ENCODE results near the gene PAK5. TPM values are rescaled to one million over a fixed set of nuclear protein-coding genes. Genes with fewer than 3 reads are reported as not detected.

The PAK5 gene
- total RNA-seq, 2 experiments from 2014 or later, result not detected

DNA sequence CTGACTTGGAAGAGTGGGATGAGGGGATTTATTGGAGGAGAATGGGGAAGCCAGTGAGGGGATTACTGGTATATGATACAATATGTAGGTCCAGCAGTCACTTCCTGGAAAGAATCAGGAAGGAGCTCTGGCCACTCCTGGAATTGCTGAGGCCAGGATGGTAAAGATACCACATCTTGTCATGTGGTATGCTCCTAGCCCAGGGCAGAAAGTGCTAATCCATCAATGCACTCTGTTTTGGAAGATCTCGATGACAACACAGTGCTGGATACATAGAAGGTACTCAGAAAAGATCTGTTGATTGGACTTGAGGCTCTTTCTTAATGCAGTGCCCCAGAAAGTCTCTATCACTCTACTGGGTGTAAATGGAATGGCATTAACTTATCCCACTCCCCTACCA lies 271.9 kb downstream of the PAK5 start:
- DNase-seq (no peak), ATAC-seq (ENCODE audit: low read depth) (no peak)
- no peaks in the 10 kb centered on the region for H3K27me3 Mint-ChIP-seq
- H3K4me3 Mint-ChIP-seq, result no peak overlapping the region
- no peaks in the 10 kb centered on the region for H3K4me1 Mint-ChIP-seq
- POLR2A ChIA-PET, result no interaction called here
- no peaks in the 10 kb centered on the region for H3K9me3 Mint-ChIP-seq
- no peak overlapping the region for H3K27ac Mint-ChIP-seq
- no peaks in the 10 kb centered on the region for H3K36me3 Mint-ChIP-seq

DNA sequence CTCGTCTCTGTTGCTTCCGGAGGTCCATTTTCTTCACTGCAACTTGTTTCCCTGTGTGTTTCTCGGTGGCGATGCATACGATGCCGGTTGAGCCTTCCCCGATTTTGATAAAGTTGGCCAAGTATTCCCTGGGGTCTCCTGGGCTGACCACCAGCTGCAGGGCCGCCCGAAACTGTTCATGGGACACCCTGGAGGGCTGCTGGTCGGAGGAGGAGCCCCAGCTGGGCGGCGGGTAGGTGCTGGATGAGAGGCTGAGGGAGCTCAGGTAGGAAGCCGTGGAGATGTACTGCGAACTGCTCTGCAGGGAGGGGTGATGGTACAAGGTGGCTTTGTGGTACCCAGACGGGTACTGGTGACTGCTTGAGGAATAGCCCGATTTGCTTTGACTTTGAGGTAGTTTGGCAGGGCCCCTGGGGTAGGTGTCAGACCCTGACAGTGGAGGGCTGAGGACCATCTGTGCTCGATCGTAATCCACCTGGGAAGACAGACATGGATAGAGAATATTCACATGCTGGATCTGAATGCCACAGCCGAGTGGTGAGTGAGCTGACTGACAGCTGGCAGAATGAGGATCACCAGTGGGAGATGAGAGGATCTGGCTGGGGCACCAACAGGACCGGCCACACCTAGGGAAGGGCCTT lies 272.8 kb downstream of the PAK5 start:
- no peaks in the 10 kb centered on the region for H3K27me3 Mint-ChIP-seq
- ATAC-seq (ENCODE audit: low read depth) (no peak), DNase-seq (no peak)
- no peaks in the 10 kb centered on the region for H3K36me3 Mint-ChIP-seq
- H3K4me1 Mint-ChIP-seq, result no peaks in the 10 kb centered on the region
- POLR2A ChIA-PET, result no interaction called here
- no peaks in the 10 kb centered on the region for H3K9me3 Mint-ChIP-seq
- no peak overlapping the region for H3K4me3 Mint-ChIP-seq
- H3K27ac Mint-ChIP-seq, result no peak overlapping the region

GRCh38 chr20:9557411-9557810 lies 281.5 kb downstream of the PAK5 start:
- DNase-seq, result no peak
- H3K27me3 Mint-ChIP-seq, result no peaks in the 10 kb centered on the region
- ATAC-seq (ENCODE audit: low read depth), result no peak
- no peaks in the 10 kb centered on the region for H3K9me3 Mint-ChIP-seq
- no peak overlapping the region for H3K27ac Mint-ChIP-seq
- no peaks in the 10 kb centered on the region for H3K4me1 Mint-ChIP-seq
- no peak overlapping the region for H3K4me3 Mint-ChIP-seq
- no peaks in the 10 kb centered on the region for H3K36me3 Mint-ChIP-seq
- POLR2A ChIA-PET, result no interaction called here

GRCh38 chr20:9555781-9556180 lies 283.1 kb downstream of the PAK5 start:
- Mint-ChIP-seq H3K27ac (no peak overlapping the region), H3K4me1 (no peaks in the 10 kb centered on the region), H3K27me3 (no peaks in the 10 kb centered on the region), H3K4me3 (no peak overlapping the region), H3K9me3 (no peaks in the 10 kb centered on the region), H3K36me3 (no peaks in the 10 kb centered on the region)
- POLR2A ChIA-PET, result no interaction called here
- DNase-seq, result no peak
- no peak for ATAC-seq (ENCODE audit: low read depth)

DNA sequence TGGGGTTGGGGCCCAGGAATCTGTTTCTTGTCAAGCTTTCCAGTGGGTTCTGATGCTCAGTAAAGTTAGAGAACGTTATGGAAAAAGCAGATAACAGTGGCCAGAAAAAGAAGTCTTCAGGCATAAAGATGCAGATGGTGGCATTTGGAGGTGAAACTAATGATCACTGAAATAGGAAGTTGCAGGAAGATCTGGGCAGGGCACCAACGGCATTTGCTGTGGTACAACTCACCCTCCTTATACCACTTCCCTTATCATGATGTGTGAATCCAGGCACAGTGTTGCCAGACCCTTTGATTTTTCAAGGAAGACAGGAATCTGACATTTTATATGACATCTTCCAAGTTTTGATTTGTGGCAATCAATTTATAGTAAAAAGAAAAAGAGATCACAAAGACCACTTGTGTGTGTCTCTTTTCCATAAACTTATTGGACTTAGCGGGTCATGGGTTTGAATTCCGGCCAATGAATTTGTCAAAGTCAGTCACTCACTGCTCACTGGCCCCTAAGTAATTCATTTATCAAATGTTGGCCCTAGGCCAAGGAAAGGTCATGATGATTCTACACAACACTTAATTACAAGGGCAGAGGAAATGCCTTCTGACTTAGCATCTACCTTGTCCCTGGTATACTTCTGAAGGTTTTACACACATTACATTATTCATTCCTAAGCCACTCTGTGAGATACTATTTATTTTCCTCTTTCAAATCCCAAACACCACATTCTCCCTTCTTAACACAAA lies 286.9 kb downstream of the PAK5 start:
- no peak overlapping the region for H3K4me3 Mint-ChIP-seq
- no peaks in the 10 kb centered on the region for H3K27me3 Mint-ChIP-seq
- H3K9me3 Mint-ChIP-seq, result peaks cover 2% of the 10 kb centered on the region
- H3K4me1 Mint-ChIP-seq, result no peaks in the 10 kb centered on the region
- no peak for ATAC-seq (ENCODE audit: low read depth)
- POLR2A ChIA-PET, result no interaction called here
- DNase-seq, result no peak
- H3K36me3 Mint-ChIP-seq, result no peaks in the 10 kb centered on the region
- no peak overlapping the region for H3K27ac Mint-ChIP-seq

- Mint-ChIP-seq H3K27ac (no peak overlapping the region), H3K36me3 (no peaks in the 10 kb centered on the region), H3K4me1 (no peaks in the 10 kb centered on the region), H3K9me3 (peaks cover 4% of the 10 kb centered on the region), H3K4me3 (no peak overlapping the region), H3K27me3 (no peaks in the 10 kb centered on the region)
- POLR2A ChIA-PET, result no interaction called here
- DNase-seq, result no peak
- no peak for ATAC-seq (ENCODE audit: low read depth)
Measured at GRCh38 chr20:9550871-9551270, 288.0 kb downstream of the PAK5 start.

- Mint-ChIP-seq H3K27ac (no peak overlapping the region), H3K4me3 (no peak overlapping the region), H3K4me1 (no peaks in the 10 kb centered on the region), H3K36me3 (no peaks in the 10 kb centered on the region), H3K27me3 (no peaks in the 10 kb centered on the region), H3K9me3 (peaks cover 4% of the 10 kb centered on the region)
- ATAC-seq (ENCODE audit: low read depth) (no peak), DNase-seq (no peak)
- POLR2A ChIA-PET, result no interaction called here
Measured at GRCh38 chr20:9550283-9550682, 288.6 kb downstream of the PAK5 start.

GRCh38 chr20:9543214-9543613 lies 295.7 kb downstream of the PAK5 start:
- Mint-ChIP-seq H3K9me3 (peaks cover 4% of the 10 kb centered on the region), H3K4me3 (no peak overlapping the region), H3K4me1 (no peaks in the 10 kb centered on the region), H3K27me3 (no peaks in the 10 kb centered on the region), H3K36me3 (no peaks in the 10 kb centered on the region), H3K27ac (no peak overlapping the region)
- POLR2A ChIA-PET, result no interaction called here
- DNase-seq (no peak), ATAC-seq (ENCODE audit: low read depth) (no peak)

- H3K36me3 Mint-ChIP-seq, result no peaks in the 10 kb centered on the region
- ATAC-seq (ENCODE audit: low read depth) (no peak), DNase-seq (no peak)
- H3K27me3 Mint-ChIP-seq, result no peaks in the 10 kb centered on the region
- no peak overlapping the region for H3K4me3 Mint-ChIP-seq
- no peaks in the 10 kb centered on the region for H3K9me3 Mint-ChIP-seq
- no peak overlapping the region for H3K27ac Mint-ChIP-seq
- no peaks in the 10 kb centered on the region for H3K4me1 Mint-ChIP-seq
- POLR2A ChIA-PET, result no interaction called here
Measured at GRCh38 chr20:9535449-9535848, 303.4 kb downstream of the PAK5 start.

- POLR2A ChIA-PET, result no interaction called here
- no peak for DNase-seq
- Mint-ChIP-seq H3K36me3 (no peaks in the 10 kb centered on the region), H3K9me3 (no peaks in the 10 kb centered on the region), H3K27me3 (no peaks in the 10 kb centered on the region), H3K27ac (no peak overlapping the region), H3K4me1 (no peaks in the 10 kb centered on the region), H3K4me3 (no peak overlapping the region)
- no peak for ATAC-seq (ENCODE audit: low read depth)
Measured at GRCh38 chr20:9534025-9534424, 304.9 kb downstream of the PAK5 start.

DNA sequence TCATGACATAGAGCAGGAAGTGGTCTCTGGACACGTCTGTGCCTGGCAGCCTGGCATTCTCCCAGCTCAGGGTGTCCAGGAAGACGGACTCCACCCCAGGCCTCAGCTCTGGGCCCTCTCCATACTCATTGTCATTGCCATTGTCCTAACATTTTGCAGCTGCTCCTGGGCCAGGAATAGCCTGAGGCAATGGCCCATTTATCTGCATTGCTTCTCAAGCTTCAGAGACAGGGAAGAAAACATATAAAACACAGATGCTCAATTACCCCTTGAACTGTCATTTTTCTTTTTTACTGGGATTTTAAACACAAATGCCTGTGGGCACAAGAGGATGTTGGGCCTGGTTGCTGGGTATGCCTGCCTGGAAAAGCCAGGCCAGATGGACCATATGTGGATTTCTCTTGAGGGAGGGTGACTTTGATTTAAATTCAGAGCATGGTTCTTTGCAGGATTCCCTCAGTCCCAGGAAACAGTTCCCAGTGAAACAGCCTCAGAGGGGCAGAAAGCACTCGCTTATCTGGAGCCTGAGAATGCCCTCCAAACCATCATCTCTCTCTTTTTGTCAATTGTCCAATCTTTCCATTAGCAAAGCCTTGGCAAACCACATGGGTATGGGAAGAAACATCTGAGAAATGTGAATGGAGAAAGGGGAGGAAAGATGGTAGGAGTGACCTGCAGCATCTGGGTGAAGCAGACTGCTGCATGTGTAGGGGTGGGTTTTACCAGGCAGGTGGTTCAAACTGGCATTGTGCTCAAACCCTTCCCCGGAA lies 306.6 kb downstream of the PAK5 start:
- H3K36me3 Mint-ChIP-seq, result no peaks in the 10 kb centered on the region
- H3K27ac Mint-ChIP-seq, result no peak overlapping the region
- no peak for ATAC-seq (ENCODE audit: low read depth)
- DNase-seq, result no peak
- H3K9me3 Mint-ChIP-seq, result no peaks in the 10 kb centered on the region
- H3K4me1 Mint-ChIP-seq, result no peaks in the 10 kb centered on the region
- no peaks in the 10 kb centered on the region for H3K27me3 Mint-ChIP-seq
- H3K4me3 Mint-ChIP-seq, result no peak overlapping the region
- POLR2A ChIA-PET, result no interaction called here

DNA sequence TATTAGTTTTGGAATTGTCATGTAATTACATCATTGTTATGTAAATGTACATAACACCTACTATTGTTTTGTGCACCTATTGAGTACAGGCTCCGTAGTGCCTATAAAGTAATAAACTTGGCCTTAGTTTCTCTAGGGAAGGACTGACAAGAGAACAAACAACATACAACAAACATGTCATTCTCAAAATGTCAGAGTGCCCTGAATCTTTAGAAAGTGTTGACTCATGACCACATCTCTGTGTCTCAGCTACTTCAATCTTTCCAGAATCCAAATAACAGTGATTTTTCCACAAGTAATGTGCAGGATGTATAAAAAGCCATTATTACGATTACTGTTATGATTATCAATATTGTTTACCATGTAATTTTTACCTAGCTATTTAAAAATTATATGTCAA lies 307.3 kb downstream of the PAK5 start:
- Mint-ChIP-seq H3K36me3 (no peaks in the 10 kb centered on the region), H3K9me3 (no peaks in the 10 kb centered on the region), H3K27me3 (no peaks in the 10 kb centered on the region), H3K4me1 (no peaks in the 10 kb centered on the region), H3K4me3 (no peak overlapping the region), H3K27ac (no peak overlapping the region)
- DNase-seq (no peak), ATAC-seq (ENCODE audit: low read depth) (no peak)
- POLR2A ChIA-PET, result no interaction called here

DNA sequence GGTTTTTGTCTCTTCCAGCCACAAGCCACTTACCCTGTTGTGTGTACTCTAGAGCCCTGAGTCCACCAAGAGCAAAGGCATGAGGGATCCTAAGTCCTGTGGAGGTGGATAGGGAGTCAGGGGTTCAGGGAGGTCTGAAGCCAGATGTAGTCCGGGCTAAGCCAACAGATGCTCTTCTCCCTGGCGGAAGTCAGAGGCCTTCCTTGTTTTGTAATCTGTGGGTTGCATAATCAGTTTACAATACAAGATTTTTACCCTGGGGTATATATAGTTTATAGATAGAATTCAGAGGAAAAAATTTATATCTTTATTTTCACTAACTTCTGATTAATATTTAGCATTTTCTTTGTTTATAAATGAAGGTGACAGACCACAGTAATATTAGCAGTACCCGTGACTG lies 315.2 kb downstream of the PAK5 start:
- H3K4me1 Mint-ChIP-seq, result no peaks in the 10 kb centered on the region
- no peaks in the 10 kb centered on the region for H3K9me3 Mint-ChIP-seq
- H3K36me3 Mint-ChIP-seq, result no peaks in the 10 kb centered on the region
- no peak for ATAC-seq (ENCODE audit: low read depth)
- H3K4me3 Mint-ChIP-seq, result no peak overlapping the region
- peaks cover 3% of the 10 kb centered on the region for H3K27me3 Mint-ChIP-seq
- no peak overlapping the region for H3K27ac Mint-ChIP-seq
- POLR2A ChIA-PET, result no interaction called here
- no peak for DNase-seq

GRCh38 chr20:9520086-9520485 lies 318.8 kb downstream of the PAK5 start:
- peaks cover 2% of the 10 kb centered on the region for H3K36me3 Mint-ChIP-seq
- peaks cover 33% of the 10 kb centered on the region for H3K27me3 Mint-ChIP-seq
- ATAC-seq (ENCODE audit: low read depth), result no peak

More at GRCh38 chr20:9520086-9520485, 318.8 kb downstream of the PAK5 start:
- Mint-ChIP-seq H3K4me3 (no peak overlapping the region), H3K27ac (no peak overlapping the region), H3K9me3 (no peaks in the 10 kb centered on the region), H3K4me1 (peaks cover 3% of the 10 kb centered on the region)
- POLR2A ChIA-PET, result no interaction called here
- DNase-seq, result no peak
